ENCODE measurements around the gene HEBP1. TPM values are rescaled to one million over a fixed set of nuclear protein-coding genes. Genes with fewer than 3 reads are reported as not detected.
A peak's percentile ranks its signal among the peaks of the same experiment; 100 is the strongest.

The HEBP1 gene
- total RNA-seq, 1 experiment from 2014 or later = 22.2 TPM

GRCh38 chr12:12985817-12986408 is 14.2 kb downstream of the HEBP1 start:
- peak; percentile 88 for DNase-seq
- Histone ChIP-seq H3K4me1 (ENCODE audit: insufficient read depth, low read length) (peaks cover 2% of the 10 kb centered on the region; the same call in 1 of the 2 replicates), H4K8ac (replicated peaks; ENCODE audit: insufficient read length, low read depth, low read length) (no peak overlapping the region), H3K14ac (ENCODE audit: insufficient read depth, low read length) (no peak overlapping the region), H3K4me2 (ENCODE audit: insufficient read depth, insufficient read length, low read length) (no peak overlapping the region), H2BK20ac (ENCODE audit: low read depth, low read length, poor library complexity, severe bottlenecking) (no peak overlapping the region), H3K79me2 (ENCODE audit: insufficient read depth, low read length) (no peaks in the 10 kb centered on the region), H2BK15ac (ENCODE audit: low read depth, low read length) (no peak overlapping the region), H3K4ac (ENCODE audit: low read depth, low read length) (no peak overlapping the region), H3K23me2 (ENCODE audit: insufficient read length, low read depth, low read length, poor library complexity, severe bottlenecking) (no peaks in the 10 kb centered on the region), H4K20me1 (ENCODE audit: control insufficient read depth, insufficient read depth, insufficient read length) (no peaks in the 10 kb centered on the region), H3K23ac (ENCODE audit: insufficient read length, low read depth, low read length) (no peak overlapping the region), H3K27ac (ENCODE audit: insufficient read length, low read depth, low read length) (no peak overlapping the region), H2AK5ac (ENCODE audit: insufficient read length, low read length) (no peak overlapping the region), H3K79me1 (ENCODE audit: insufficient read depth, low read depth, low read length, poor library complexity, severe bottlenecking) (no peaks in the 10 kb centered on the region), H2AFZ (ENCODE audit: low read length) (no peak overlapping the region), H3K9me3 (ENCODE audit: control insufficient read depth, low read depth, low read length) (no peaks in the 10 kb centered on the region), H4K91ac (ENCODE audit: insufficient read length, low read depth, low read length) (no peak overlapping the region), H3K56ac (ENCODE audit: insufficient read length, low read depth, low read length) (no peak overlapping the region), H3K18ac (ENCODE audit: insufficient read length, low read depth, low read length) (no peak overlapping the region), H3K9ac (ENCODE audit: extremely low read depth, insufficient read length, low read length) (no peak overlapping the region), H2BK120ac (ENCODE audit: low read depth, low read length, poor library complexity, severe bottlenecking) (no peak overlapping the region), H4K5ac (ENCODE audit: insufficient read length, low read depth, low read length) (no peak overlapping the region), H3T11ph (ENCODE audit: low read length) (no peak overlapping the region), H2BK12ac (ENCODE audit: insufficient read length, low read depth, low read length) (no peak overlapping the region), H3K27me3 (ENCODE audit: insufficient read depth, low read length) (no peaks in the 10 kb centered on the region), H2BK5ac (ENCODE audit: insufficient read length, low read length) (no peak overlapping the region)
- H3K36me3 Mint-ChIP-seq (ENCODE audit: insufficient read depth in 1 of 3, low read depth in 3 of 3) = peaks cover 19 to 37% (median 24%) of the 10 kb centered on the region in 3 experiments; a peak in 6 of 7 replicates
- H3K4me3 Mint-ChIP-seq = no peak overlapping the region
- H3K9me3 Mint-ChIP-seq = no peaks in the 10 kb centered on the region
- no CpG with 5 or more reads among the region's 4 CpGs for WGBS (ENCODE audit: extremely low coverage, insufficient read length, low lambda C conversion rate)
- 0 out of 7 replicates have a peak overlapping the region, but pooled peaks of 1 of the 3 experiments have one; percentile 24 for H3K27ac Mint-ChIP-seq
- peak; percentile 83 for TF ChIP-seq CTCF (conservative IDR thresholded peaks at IDR 0.05)
- peaks cover 17 to 29% of the 10 kb centered on the region in 2 experiments for H3K4me1 Mint-ChIP-seq
- H3K27me3 Mint-ChIP-seq (ENCODE audit: low read depth) = no peaks in the 10 kb centered on the region

Data from H9 (cell line).